Measurements from ENCODE around the gene GTPBP8.
A peak's percentile ranks its signal among the peaks of the same experiment; 100 is the strongest.

The GTPBP8 gene

GRCh38 chr3:112990672-112991602 is at the start of gene GTPBP8:
GTPBP8 (plus strand) TSS chr3:112990984; CDS start chr3:112991000, 16 bp downstream.
- DNase-seq (ENCODE audit: low read depth) = peak; percentile 76

DNA sequence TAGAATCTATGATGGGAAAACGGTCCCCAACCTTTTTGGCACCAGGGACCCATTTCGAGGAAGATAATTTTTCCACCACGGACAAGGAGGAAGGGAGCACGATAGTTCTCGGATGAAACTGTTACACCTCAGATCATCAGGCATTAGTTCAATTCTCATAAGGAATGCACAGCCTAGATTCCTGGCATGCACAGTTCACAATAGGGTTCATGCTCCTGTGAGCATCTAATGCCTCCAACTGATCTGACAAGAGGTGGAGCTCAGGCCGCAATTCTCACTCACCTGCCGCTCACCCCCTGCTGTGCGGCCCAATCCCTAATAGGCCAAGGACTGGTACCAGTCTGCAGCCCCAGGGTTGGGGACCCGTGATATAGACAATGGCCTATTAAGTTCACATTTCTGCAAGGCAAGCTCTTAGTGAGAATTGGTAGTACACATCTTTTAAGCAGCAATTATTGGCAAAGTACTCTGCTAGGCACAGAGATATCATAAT is 42.4 kb upstream of the GTPBP8 start:
- no peak for DNase-seq (ENCODE audit: low read depth)

GRCh38 chr3:112956351-112956750 is 34.4 kb upstream of the GTPBP8 start:
- no peak for DNase-seq (ENCODE audit: low read depth)

GRCh38 chr3:112958811-112959560 is 31.8 kb upstream of the GTPBP8 start:
- DNase-seq (ENCODE audit: low read depth) = no peak

- no peak for DNase-seq (ENCODE audit: low read depth)
Observed at GRCh38 chr3:112963683-112964082, 27.1 kb upstream of the GTPBP8 start.

DNA sequence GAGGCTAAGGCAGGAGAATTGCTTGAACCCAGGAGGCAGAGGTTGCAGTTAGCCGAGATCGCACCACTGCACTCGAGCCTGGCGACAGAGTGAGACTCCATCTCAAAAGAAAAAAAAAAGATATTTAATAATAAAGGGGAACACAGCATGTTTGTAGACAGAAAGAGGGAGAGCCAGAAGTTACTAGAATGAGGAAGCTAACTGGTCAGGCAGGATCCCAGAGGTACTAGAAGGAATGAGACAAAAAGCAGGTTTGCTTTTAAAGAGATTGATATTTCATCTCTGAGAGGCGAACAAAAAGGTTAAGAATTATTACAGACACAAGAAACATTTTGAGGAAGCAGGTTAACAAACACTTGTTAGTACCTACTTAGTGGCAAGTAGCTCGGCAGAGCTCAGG is 25.1 kb upstream of the GTPBP8 start:
- DNase-seq (ENCODE audit: low read depth) = no peak

GRCh38 chr3:112966633-112967032 is 24.2 kb upstream of the GTPBP8 start:
- DNase-seq (ENCODE audit: low read depth) = no peak

DNA sequence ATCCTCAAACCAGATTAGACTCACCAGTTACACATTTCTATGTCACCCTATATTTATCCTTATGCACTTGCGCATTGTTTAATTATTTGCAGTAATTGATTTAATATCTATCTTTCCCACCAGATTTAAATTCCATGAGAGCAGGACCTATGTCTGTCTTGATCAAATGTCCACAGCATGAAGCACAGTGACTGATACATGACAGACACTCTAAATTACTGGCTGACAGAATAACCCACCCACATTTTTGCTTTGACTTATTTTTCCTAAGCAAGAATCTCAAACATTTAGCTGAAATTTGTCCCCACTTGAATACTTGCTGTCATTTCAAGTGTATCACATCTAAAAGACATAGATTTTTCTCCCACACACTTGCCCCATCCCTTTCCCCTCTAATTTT is 23.4 kb upstream of the GTPBP8 start:
- DNase-seq (ENCODE audit: low read depth) = no peak

- no peak for DNase-seq (ENCODE audit: low read depth)
Observed at GRCh38 chr3:112967828-112968227, 23.0 kb upstream of the GTPBP8 start.

DNA sequence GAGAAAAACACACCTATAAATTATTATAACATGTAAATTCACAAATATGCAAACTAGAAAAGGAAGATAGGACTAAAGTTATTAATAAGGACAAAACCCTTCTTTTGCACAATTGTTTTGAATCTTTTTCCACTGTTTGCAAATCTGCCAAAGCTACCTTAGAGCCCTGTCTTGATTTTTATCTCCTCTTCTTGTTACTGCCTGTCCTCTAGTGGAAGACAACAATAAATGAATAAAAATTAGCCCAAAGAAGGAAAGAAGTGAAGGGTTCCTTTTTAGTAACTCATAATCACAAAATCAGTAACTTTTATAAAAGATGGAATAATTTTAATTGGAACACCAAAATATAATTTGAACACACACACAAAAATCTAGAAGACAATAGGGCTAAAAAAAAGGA is 18.6 kb upstream of the GTPBP8 start:
- no peak for DNase-seq (ENCODE audit: low read depth)

DNA sequence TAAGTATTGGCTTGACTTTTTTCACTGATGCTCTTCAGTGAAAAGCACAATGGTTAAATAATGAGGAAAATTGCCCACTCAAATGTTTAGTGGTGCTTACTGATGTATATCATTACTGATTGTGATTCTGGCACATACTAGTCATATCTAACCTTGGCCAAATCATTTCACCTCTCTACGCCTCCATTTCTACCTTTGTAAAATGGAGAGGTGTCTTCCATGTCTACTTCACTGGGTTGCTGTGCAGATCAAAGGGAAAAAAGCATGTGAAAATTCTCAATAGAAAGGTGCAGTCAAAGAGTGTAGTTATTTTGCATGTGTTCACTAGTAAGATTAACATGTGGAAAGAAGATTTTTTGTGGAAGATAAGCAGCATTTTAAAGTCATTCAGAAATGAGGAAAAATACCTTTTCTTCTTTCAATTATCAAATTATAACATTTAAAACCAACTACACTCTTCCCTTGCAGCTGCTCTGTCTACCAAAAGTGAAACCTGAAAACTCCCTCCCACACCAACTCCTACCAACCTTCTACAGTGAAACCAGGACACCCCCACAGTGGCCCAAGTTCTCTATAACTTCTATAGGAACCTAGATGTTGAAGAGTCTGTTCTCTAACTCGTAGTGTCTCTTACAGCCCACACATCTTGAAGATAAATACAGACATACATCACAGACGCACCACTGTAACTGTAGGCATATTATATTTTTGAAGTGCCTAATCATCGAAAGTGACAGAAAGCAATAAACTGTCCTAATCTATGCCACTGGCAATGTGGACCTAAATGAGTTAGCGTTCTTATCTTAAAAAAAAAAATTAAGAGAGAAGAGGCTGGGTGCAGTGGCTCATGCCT is 17.2 kb upstream of the GTPBP8 start:
- no peak for DNase-seq (ENCODE audit: low read depth)

DNA sequence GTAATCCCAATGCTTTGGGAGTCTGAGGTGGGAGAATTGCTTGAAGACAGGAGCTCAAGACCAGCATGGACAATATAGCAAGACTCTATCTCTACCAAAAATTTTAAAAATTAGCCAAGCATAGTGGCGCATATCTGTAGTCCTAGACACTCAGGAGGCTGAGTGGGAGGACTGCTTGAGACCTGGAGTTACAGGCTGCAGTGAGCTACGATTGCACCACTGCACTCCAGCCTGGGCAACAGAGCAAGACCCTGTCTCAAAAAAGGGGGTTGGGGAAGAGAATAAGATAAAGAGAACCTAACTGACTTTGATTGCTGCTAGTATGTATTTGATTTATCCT is 16.6 kb upstream of the GTPBP8 start:
- no peak for DNase-seq (ENCODE audit: low read depth)

DNA sequence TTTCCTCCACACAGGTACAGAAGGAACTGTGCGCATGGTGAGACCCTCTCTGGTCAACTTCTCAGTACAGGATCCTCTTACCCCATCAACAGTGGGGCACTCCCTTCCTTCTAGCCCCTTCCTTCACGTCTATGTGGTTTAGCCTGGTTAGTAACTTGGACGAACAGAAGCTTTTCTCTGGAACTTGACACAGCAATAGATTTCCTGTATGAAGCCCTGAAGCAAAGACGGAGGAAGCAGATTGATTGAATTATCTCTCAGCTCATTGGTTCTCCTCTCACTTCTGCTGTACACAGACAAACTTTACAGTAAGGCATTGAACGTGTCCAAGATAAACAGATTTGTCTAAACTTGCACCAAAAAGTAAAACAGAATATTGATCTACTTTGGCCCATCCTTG is 15.9 kb upstream of the GTPBP8 start, which contains the start of gene CD200R1:
Gene CD200R1, minus strand, starts transcription at position 210 of the 400 bp plus-strand sequence. CDS start 246 bp downstream, outside the sequence.
- DNase-seq (ENCODE audit: low read depth) = no peak

DNA sequence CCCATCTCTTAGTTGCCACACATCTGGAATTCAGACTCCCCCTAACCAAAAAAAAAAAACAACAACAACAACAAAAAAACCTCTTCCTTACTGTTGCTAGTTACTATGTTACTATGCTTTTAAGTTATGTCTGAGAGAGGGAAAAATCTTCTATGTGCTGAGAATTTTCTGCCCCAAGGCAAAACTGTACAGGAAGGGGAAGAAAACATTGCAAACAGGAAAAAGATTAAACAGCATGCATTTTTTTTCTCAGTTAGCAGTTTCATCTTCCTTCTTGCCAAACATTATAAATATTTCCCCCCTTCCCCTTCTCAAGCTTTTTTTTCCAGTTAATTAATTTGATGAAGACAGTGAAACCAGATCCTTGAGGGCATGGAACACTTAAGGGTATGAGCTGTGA is 14.8 kb upstream of the GTPBP8 start:
- DNase-seq (ENCODE audit: low read depth) = no peak

- no peak for DNase-seq (ENCODE audit: low read depth)
Observed at GRCh38 chr3:112976953-112977352, 13.8 kb upstream of the GTPBP8 start.

- no peak for DNase-seq (ENCODE audit: low read depth)
Observed at GRCh38 chr3:112979244-112979832, 11.4 kb upstream of the GTPBP8 start.

DNA sequence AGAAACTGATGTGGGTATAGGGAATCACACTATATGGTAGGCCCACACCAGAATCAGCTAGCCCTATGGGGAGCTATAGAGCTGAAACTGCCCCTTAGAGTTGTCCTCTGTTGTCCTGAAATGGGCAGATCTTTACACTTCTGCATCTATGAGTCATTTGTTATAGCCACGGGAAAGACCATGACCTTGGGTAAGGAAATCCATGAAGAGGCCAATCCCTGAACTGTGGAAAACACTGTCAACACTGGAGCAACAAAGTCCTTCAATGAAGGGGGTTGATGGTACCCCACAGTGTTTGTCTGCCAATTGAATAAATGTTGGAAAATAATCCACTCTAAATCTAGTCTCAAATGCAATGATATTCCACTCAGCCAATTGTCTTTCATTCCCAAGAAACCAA is 10.7 kb upstream of the GTPBP8 start:
- DNase-seq (ENCODE audit: low read depth) = no peak

- DNase-seq (ENCODE audit: low read depth) = no peak
Observed at GRCh38 chr3:112982710-112983109, 8.1 kb upstream of the GTPBP8 start.

GRCh38 chr3:112984485-112984884 is 6.3 kb upstream of the GTPBP8 start:
- DNase-seq (ENCODE audit: low read depth) = peak; percentile 34

GRCh38 chr3:112987710-112988334 is 3.0 kb upstream of the GTPBP8 start:
- no peak for DNase-seq (ENCODE audit: low read depth)

GRCh38 chr3:112995800-112996199 is 5.0 kb downstream of the GTPBP8 start:
- DNase-seq (ENCODE audit: low read depth) = no peak

Data from activated T-cell treated with anti-CD3 and anti-CD28 coated beads for 1 hour (primary cell).